Left lung (tissue), 10 donors: ENCODE results near the gene RBM41. TPM values are rescaled to one million over a fixed set of nuclear protein-coding genes. Genes with fewer than 3 reads are reported as not detected.
"Not testable (repeated sequence)": the region's sequence is repeated elsewhere in the genome, so short reads cannot be mapped to it uniquely, and the experiment has no call there.

ENCODE experiments used
- ATAC-seq: fragments of 200-7000 bp; cut with Tn5 transposase; one replicate; pipeline ENCODE4 v1.9.1; 2020; ENCODE audit warnings: moderate library complexity
- DNase-seq, 4 donors: peaks; one replicate each; pipeline ENCODE4 v3.0.0-alpha.2; 2013 to 2020
- H3K27ac ChIP-seq, 2 donors: fragments of 200-600 bp; sonication (generic) in 1 of 2; one replicate each; pipeline versions ENCODE4 v1.5.0 to v1.8.0; 2020 to 2021
- H3K27me3 ChIP-seq, 2 donors: fragments of 200-600 bp; sonication (generic) in 1 of 2; one replicate each; pipeline versions ENCODE4 v1.5.0 to v1.8.0; 2020 to 2021
- H3K36me3 ChIP-seq, 2 donors: fragments of 200-600 bp; sonication (generic) in 1 of 2; one replicate each; pipeline versions ENCODE4 v1.5.0 to v1.8.0; 2020 to 2021
- H3K4me1 ChIP-seq, 2 donors: fragments of 200-600 bp; one replicate each; pipeline ENCODE4 v1.8.0; 2021
- H3K4me3 ChIP-seq, 2 donors: fragments of 200-600 bp; sonication (generic) in 1 of 2; one replicate each; pipeline versions ENCODE4 v1.5.0 to v1.8.0; 2020 to 2021; ENCODE audit warnings: mild to moderate bottlenecking in 1 of 2
- H3K9me3 ChIP-seq, 2 donors: fragments of 200-600 bp; sonication (generic) in 1 of 2; one replicate each; pipeline versions ENCODE4 v1.5.0 to v1.8.0; 2020 to 2021
- CTCF ChIP-seq, 2 donors: fragments of 200-600 bp; sonication (generic) in 1 of 2; IDR thresholded peaks; one replicate each; pipeline versions ENCODE4 v1.5.0 to v1.8.0; 2021; ENCODE audit warnings: antibody characterized with exemption in 2 of 2
- intact Hi-C, 2 donors: fragments of 100-400 bp; cut with DNase I; formaldehyde crosslinking; loops; one replicate each; pipeline versions ENCODE4 v1.11.2 to v1.14.2; 2022
- polyA plus RNA-seq, 6 donors: library from polyadenylated mRNA; unstranded; fragments of 120-200 nt; gene quantifications; one replicate each; pipeline ENCODE4 v1.2.1, GENCODE V29; 2013; ENCODE audit not compliant: insufficient read length in 6 of 6
- total RNA-seq, 2 donors: library from RNA; stranded (reverse); fragmentation: NEBNext Ultra II Directional; extraction: Animal tissue kit (Norgen Biotek cat#: 25700); gene quantifications; one replicate each; pipeline ENCODE4 v1.2.1, GENCODE V29; 2021
- donor health status: DM: no; HTN: yes; CAD: no.
- donor health status: DM: no; HTN: no; CAD: no.

Gene RBM41
- total and polyA plus RNA-seq, 8 donors = 11.8 to 32.2 (median 24.0) TPM

GRCh38 chrX:107076158-107076557 is 42.5 kb downstream of the RBM41 start:
- no peaks in the 10 kb centered on the region for H3K4me1 ChIP-seq
- no peaks in the 10 kb centered on the region for H3K36me3 ChIP-seq
- no peaks in the 10 kb centered on the region for H3K27me3 ChIP-seq
- H3K9me3 ChIP-seq = peaks cover 0 to 8% of the 10 kb centered on the region in 2 donors
- no peak overlapping the region for H3K27ac ChIP-seq
- intact Hi-C loops = no loop called here
- DNase-seq = no peak
- no peak for ATAC-seq
- H3K4me3 ChIP-seq = no peak overlapping the region
- TF ChIP-seq CTCF (IDR thresholded peaks at IDR 0.05) = no peak

GRCh38 chrX:107057731-107058130 is 60.9 kb downstream of the RBM41 start:
- H3K9me3 ChIP-seq, H3K27me3 ChIP-seq, H3K27ac ChIP-seq, H3K4me3 ChIP-seq, H3K4me1 ChIP-seq, intact Hi-C loops, ATAC-seq, DNase-seq, H3K36me3 ChIP-seq: not testable (repeated sequence)

GRCh38 chrX:107054978-107055377 is 63.6 kb downstream of the RBM41 start:
- no peak for TF ChIP-seq CTCF (IDR thresholded peaks at IDR 0.05)
- Histone ChIP-seq H3K27ac (no peak overlapping the region), H3K36me3 (no peaks in the 10 kb centered on the region), H3K4me1 (no peaks in the 10 kb centered on the region), H3K27me3 (no peaks in the 10 kb centered on the region), H3K9me3 (no peaks in the 10 kb centered on the region), H3K4me3 (no peak overlapping the region)
- ATAC-seq (no peak), DNase-seq (no peak)
- intact Hi-C loops = no loop called here

- Histone ChIP-seq H3K27ac (no peak overlapping the region), H3K36me3 (no peaks in the 10 kb centered on the region), H3K27me3 (no peaks in the 10 kb centered on the region), H3K4me1 (no peaks in the 10 kb centered on the region), H3K4me3 (no peak overlapping the region), H3K9me3 (no peaks in the 10 kb centered on the region)
- TF ChIP-seq CTCF (IDR thresholded peaks at IDR 0.05) = no peak
- ATAC-seq = peak; percentile 87
- intact Hi-C loops = no loop called here
- peak in 2 of 4 donors; percentile 4 to 34 for DNase-seq
Observed at GRCh38 chrX:107050195-107050709, 68.4 kb downstream of the RBM41 start.

- DNase-seq (no peak), ATAC-seq (no peak)
- H3K9me3 ChIP-seq = no peaks in the 10 kb centered on the region
- no peak overlapping the region for H3K4me3 ChIP-seq
- no peaks in the 10 kb centered on the region for H3K4me1 ChIP-seq
- H3K36me3 ChIP-seq = no peaks in the 10 kb centered on the region
- H3K27ac ChIP-seq = no peak overlapping the region
- intact Hi-C loops = no loop called here
- no peak for TF ChIP-seq CTCF (IDR thresholded peaks at IDR 0.05)
- H3K27me3 ChIP-seq = no peaks in the 10 kb centered on the region
Observed at GRCh38 chrX:107047622-107048021, 71.0 kb downstream of the RBM41 start.

- no peaks in the 10 kb centered on the region for H3K27me3 ChIP-seq
- no peak for ATAC-seq
- H3K4me3 ChIP-seq = no peak overlapping the region
- H3K27ac ChIP-seq = no peak overlapping the region
- TF ChIP-seq CTCF (IDR thresholded peaks at IDR 0.05) = no peak
- no peaks in the 10 kb centered on the region for H3K36me3 ChIP-seq
- no peaks in the 10 kb centered on the region for H3K4me1 ChIP-seq
- no peaks in the 10 kb centered on the region for H3K9me3 ChIP-seq
- intact Hi-C loops = no loop called here
- no peak for DNase-seq
Observed at GRCh38 chrX:107029752-107030151, 88.9 kb downstream of the RBM41 start.
